OCI-LY7 (cell line): ENCODE data around the gene IL17RE.

Source experiments
- CTCF ChIP-seq: fragments of 200-600 bp; sonication (generic); conservative IDR thresholded peaks from 2 replicates; pipeline ENCODE4 v1.5.1; 2014; ENCODE audit warnings: mild to moderate bottlenecking, antibody characterized with exemption, low read length, moderate library complexity, mixed read lengths
- EZH2phosphoT487 ChIP-seq: fragments of 200-600 bp; sonication (generic); IDR thresholded peaks from 2 replicates; pipeline ENCODE4 v1.6.1; 2018; ENCODE audit warnings: low read depth, borderline replicate concordance, mild to moderate bottlenecking, mixed run types, antibody characterized with exemption, low read length, moderate library complexity, mixed read lengths

DNA sequence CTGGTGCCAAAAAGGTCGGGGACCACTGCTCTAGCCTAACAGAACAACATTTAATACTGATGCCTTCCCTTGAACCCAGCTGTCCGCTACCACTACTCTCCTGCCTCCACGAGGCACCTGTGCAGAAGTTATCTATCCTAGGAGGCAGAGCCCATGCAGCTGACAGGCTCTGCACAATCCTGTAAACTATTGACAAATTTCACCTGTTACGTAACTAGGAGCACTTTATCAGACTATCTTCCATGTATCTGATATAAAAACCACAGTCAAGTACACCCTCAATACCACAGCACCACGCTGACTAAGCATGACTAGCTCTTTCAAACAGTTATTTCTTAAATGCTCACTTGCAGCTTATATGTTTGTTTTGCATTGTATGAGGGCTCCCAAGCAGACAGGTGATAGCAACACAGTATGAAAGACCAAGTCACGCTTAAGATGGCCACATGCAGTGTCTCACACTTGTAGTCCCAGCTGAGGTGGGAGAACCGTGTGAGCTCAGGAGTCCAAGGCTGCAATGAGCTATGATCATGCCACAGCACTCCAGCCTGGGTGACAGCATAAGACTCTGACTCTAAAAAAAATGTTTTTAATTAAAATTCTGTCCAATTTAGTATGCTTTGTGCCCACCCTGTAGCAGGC lies 9.8 kb downstream of the IL17RE start:
- TF ChIP-seq CTCF (no peak), EZH2phosphoT487 (no peak)
